ENCODE results near the gene MYO5C. TPM values are rescaled to one million over a fixed set of nuclear protein-coding genes. Genes with fewer than 3 reads are reported as not detected.

The MYO5C gene
- total RNA-seq, 1 donor from 2014 or later: 74.7 TPM

DNA sequence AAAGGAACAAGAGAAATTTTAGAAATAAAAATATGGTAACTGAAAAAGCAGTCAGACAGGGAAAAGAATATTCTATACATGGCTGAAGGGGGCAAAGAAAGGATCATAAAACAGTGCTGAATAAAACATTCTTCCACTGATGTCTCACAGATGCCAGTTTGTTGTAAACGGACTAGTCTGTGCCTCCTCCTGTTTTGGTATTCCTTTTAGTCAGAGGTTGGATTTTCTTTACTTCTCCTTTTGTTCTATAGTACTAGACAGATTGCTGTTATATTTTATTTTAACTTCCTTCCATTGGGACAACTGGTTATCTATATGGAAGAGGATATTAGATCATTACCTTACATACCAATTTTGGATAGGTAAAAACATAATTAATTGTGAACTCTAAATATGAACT lies 88.4 kb downstream of the MYO5C start:
- DNase-seq (no peak), ATAC-seq (no peak)
- Histone ChIP-seq H3K27ac (no peak overlapping the region), H3K4me1 (no peaks in the 10 kb centered on the region), H3K36me3 (peaks cover 64% of the 10 kb centered on the region), H3K27me3 (ENCODE audit: low read depth) (no peaks in the 10 kb centered on the region), H3K4me3 (no peak overlapping the region), H3K9me3 (no peaks in the 10 kb centered on the region)
- TF ChIP-seq, protein P1, sequence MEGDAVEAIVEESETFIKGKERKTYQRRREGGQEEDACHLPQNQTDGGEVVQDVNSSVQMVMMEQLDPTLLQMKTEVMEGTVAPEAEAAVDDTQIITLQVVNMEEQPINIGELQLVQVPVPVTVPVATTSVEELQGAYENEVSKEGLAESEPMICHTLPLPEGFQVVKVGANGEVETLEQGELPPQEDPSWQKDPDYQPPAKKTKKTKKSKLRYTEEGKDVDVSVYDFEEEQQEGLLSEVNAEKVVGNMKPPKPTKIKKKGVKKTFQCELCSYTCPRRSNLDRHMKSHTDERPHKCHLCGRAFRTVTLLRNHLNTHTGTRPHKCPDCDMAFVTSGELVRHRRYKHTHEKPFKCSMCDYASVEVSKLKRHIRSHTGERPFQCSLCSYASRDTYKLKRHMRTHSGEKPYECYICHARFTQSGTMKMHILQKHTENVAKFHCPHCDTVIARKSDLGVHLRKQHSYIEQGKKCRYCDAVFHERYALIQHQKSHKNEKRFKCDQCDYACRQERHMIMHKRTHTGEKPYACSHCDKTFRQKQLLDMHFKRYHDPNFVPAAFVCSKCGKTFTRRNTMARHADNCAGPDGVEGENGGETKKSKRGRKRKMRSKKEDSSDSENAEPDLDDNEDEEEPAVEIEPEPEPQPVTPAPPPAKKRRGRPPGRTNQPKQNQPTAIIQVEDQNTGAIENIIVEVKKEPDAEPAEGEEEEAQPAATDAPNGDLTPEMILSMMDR (IDR thresholded peaks at IDR 0.05): no peak
- intact Hi-C loops (cut with DNase I): no loop called here

DNA sequence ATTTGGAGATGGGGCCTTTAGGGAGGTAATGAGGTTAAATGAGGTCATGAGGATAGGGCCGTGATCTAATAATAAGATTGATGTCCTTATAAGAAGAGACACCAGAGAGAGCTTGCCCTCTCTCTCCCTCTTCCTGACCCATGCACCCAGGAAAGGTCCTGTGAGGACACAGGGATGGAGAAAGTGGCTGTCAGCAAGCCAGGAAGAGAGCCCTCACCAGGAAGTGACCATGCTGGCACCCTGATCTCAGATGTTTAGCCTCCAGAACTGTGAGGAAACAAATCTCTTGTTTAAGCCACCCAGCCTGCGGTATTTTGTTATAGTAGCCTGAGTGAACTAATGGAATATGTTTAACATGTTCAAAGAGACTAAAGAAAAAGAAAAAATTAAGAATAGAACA lies 89.2 kb downstream of the MYO5C start:
- Histone ChIP-seq H3K27ac (no peak overlapping the region), H3K4me1 (no peaks in the 10 kb centered on the region), H3K4me3 (no peak overlapping the region), H3K36me3 (peaks cover 56% of the 10 kb centered on the region), H3K9me3 (no peaks in the 10 kb centered on the region), H3K27me3 (ENCODE audit: low read depth) (no peaks in the 10 kb centered on the region)
- DNase-seq (no peak), ATAC-seq (no peak)
- intact Hi-C loops (cut with DNase I): no loop called here
- TF ChIP-seq, protein P1 (IDR thresholded peaks at IDR 0.05): no peak

DNA sequence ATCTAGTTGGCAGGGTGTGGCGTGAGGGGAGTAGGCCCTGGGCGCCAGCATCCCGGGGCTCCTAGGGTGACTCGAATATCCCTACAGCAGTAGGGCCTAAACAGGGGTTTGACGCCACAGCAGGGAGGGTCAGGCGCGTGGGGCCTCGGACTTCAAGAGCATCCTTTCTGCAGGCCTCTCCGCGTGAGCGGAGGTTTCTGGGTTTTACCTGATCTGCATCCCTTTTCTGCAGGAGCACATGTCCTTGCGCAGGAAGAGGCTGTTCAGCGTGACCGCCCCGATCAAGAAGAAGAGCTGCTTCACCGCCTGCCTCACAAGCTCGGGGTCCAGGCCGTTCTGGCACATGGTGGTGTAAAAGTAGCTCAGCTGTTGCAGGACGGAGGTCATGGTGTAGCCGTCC lies 90.9 kb downstream of the MYO5C start:
- ATAC-seq: peak in 1 of 2 donors; percentile 30
- Histone ChIP-seq H3K27ac (no peak overlapping the region), H3K27me3 (ENCODE audit: low read depth) (no peaks in the 10 kb centered on the region), H3K9me3 (no peaks in the 10 kb centered on the region), H3K36me3 (peaks cover 46% of the 10 kb centered on the region), H3K4me1 (no peaks in the 10 kb centered on the region), H3K4me3 (no peak overlapping the region)
- TF ChIP-seq, protein P1 (IDR thresholded peaks at IDR 0.05): no peak
- intact Hi-C loops (cut with DNase I): no loop called here
- no peak for DNase-seq

DNA sequence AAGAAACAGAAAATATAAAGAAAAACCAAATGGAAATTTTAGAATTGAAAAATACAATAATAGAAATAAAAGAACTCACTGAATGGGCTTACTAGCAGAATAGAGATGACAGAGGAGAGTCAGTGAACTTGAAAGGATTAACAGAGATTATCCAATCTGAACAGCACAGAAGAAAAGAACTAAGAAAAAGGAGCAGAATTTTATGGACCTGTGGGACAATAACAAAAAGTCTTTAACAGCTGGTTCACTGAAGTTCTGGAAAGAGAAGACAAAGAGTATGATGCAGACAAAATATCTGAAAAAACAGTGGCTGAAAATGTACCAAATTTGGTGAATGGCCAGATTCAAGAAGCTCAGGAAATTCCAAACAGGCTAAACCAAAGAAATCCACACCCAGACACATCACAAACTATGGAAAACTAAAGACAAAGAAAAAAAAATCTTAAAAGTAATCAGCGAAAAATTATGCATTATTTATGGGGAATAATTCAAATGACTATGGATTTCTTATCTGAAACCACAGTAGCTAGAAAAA lies 94.7 kb downstream of the MYO5C start:
- DNase-seq (no peak), ATAC-seq (no peak)
- H3K36me3 ChIP-seq: peaks cover 38% of the 10 kb centered on the region
- intact Hi-C loops (cut with DNase I): no loop called here
- no peaks in the 10 kb centered on the region for H3K4me1 ChIP-seq
- no peak overlapping the region for H3K4me3 ChIP-seq
- no peaks in the 10 kb centered on the region for H3K27me3 ChIP-seq (ENCODE audit: low read depth)
- TF ChIP-seq, protein P1 (IDR thresholded peaks at IDR 0.05): no peak
- no peak overlapping the region for H3K27ac ChIP-seq
- H3K9me3 ChIP-seq: no peaks in the 10 kb centered on the region

DNA sequence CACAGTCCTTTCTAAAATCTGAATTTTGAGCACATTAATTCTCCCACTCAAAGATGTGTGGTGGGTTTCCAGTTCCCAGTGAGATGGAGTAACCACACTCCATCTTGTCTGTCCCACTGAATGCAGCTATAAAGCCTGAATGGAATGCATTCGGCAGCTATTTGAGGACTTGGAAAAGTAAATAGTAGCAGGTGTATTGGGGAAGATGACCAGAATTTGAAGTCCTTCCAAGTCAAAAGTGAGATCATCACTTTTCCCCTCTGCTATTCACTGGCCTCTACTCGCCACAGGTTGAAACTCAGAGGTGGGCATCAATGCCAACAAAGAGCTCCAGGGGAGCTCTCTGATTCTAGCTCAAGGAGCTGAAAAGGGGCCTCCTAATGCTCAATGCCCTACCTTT lies 96.3 kb downstream of the MYO5C start:
- DNase-seq (no peak), ATAC-seq (peak in 1 of 2 donors; percentile 21)
- TF ChIP-seq, protein P1 (IDR thresholded peaks at IDR 0.05): no peak
- intact Hi-C loops (cut with DNase I): no loop called here
- Histone ChIP-seq H3K9me3 (no peaks in the 10 kb centered on the region), H3K36me3 (peaks cover 38% of the 10 kb centered on the region), H3K27ac (no peak overlapping the region), H3K4me1 (no peaks in the 10 kb centered on the region), H3K4me3 (no peak overlapping the region), H3K27me3 (ENCODE audit: low read depth) (no peaks in the 10 kb centered on the region)

DNA sequence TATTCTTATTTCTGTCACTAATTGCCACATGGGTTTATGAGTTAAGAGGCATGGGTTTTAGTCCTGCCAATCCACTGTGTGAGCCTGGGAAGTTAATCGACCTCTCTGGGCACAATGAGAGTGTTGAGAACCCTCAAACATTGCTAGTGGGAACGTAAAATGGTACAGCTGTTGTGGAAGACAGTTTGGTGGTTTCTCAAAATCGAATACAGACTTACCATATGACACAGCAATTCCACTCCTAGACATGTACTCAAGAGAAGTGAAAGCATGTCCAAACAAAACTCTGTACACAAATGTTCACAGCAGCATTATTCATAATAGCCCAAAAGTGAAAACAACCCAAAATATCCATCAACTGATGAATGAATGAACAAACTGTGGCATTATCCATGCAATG lies 98.7 kb downstream of the MYO5C start:
- intact Hi-C loops (cut with DNase I): no loop called here
- TF ChIP-seq, protein P1 (IDR thresholded peaks at IDR 0.05): no peak
- no peaks in the 10 kb centered on the region for H3K27me3 ChIP-seq (ENCODE audit: low read depth)
- peaks cover 35% of the 10 kb centered on the region for H3K36me3 ChIP-seq
- ATAC-seq (no peak), DNase-seq (no peak)
- H3K27ac ChIP-seq: no peak overlapping the region
- no peaks in the 10 kb centered on the region for H3K4me1 ChIP-seq
- H3K4me3 ChIP-seq: no peak overlapping the region
- no peaks in the 10 kb centered on the region for H3K9me3 ChIP-seq

All from lower lobe of right lung (tissue), 2 donors.